Hypothalamus (tissue), 51 donors: ENCODE results near the gene NTSR1.

ENCODE experiments used
- DNase-seq, 51 donors: peaks; one replicate each; lab custom pipeline; 2025; lab: John Stamatoyannopoulos, UW

The NTSR1 gene

DNA sequence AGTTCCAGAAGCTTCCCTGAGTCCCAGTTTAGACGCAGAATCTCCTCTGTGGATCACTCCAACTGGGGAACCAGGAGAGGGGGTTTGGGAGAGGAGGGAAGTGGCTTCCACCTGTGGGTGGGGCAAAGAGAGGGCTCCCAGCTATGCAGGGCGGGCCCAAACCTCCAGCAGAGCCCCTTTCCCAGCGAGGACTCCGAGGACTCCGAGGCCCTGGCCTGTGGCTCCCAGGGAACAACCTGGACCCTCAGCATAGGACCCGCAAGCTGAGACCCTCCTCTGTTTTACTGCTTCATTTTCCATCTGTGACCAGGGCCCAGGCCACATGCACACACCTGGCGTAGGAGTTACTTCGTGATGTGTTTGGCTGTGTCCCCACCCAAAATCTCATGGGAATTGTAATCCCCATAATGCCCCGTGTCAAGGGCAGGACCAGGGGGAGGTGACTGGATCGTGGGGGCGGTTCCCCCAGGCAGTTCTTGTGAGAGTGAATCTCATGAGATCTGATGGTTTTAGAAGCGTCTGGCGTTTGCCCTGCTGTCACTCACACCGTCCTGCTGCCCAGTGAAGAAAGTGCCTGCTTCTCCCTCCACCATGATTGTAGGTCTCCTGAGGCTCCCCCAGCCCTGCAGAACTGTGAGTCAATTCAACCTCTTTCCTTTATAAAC, 27.9 kb downstream of the NTSR1 start:
- no peak for DNase-seq

DNA sequence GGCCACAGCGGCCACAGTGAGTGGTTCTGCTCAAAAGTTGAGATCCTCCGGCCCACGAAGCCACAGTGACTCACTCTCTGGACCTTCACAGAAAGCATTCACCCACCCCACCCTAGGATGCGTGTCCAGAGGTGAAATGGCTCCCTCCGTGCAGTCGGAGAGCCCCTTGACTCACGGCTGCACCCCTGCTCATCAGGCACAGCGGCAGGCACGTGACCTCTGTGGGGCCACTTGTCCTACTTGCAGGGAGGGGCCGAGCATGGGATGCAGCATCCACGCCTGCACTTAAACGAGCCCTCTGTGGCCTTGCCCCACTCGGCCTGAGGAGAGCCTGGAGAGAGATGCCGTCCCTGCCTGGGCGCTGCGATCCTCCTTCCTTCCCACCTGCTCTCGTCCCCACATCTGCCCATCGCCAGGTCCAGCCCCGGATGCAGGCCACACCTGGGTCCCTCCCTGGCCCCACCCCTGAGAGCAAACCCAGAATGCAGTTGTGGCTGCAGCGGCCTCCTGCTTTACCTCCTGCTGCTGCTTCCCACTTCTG, 28.7 kb downstream of the NTSR1 start:
- no peak for DNase-seq

DNA sequence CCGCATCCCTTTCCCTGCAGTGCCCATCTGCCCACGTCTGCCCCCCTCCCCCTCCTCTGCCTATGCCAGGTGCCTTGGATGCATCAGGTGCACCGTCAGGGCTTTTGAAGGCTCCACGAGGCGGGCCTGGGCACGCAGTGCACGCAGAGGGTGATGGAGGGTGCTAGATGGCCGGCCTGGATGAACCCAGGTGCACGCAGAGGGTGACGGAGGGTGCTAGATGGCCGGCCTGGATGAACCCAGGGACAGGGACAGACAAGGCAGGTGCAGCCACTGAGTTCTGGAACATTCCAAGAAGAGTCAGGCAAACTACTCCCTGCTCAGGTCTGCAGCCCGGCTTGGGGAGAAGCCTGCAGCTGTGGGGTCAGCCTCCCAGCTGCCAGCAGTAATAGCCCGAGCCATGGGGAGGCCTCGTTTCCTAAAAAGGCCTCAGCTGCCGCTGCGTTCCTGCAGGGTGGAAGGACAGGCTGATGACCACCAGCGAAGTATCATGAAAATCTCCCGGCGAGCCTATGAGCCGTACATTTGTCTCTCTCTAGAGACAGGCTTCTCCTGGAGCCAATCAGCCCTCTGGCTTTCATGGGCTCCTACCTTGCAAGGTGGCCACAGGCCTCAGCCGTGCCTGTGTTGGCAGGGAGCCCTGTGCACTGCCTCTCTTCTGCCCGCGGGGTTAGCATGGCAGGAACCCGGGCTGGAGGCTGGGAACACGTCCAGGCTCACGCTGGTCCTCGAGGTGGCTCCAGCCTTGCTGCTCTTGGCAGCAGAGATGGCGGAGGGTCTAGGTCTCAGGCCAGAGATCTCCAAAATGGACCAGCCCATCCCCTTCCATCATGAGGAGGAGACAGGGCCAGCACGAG, 29.6 kb downstream of the NTSR1 start:
- DNase-seq, result no peak

DNA sequence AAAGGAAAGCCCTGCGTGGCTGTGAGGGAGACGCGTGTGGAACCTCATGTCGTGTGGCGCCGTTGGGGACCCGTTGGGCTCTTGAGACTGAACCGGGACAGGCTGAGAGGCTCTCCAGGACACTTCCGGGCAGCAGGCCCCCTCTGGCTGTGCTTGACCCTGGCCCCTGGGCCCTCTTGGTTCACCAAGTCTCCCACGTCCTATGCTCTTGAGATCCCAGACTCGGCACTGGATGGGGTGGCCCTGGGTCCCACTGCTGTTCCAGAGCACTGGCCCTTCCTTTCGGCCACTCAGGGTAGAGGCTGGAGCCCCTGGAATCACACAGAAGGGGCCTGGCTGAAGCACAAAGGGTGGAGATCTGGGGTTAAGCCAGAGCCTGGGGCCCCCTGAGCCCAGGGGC, 30.4 kb downstream of the NTSR1 start:
- no peak for DNase-seq

DNA sequence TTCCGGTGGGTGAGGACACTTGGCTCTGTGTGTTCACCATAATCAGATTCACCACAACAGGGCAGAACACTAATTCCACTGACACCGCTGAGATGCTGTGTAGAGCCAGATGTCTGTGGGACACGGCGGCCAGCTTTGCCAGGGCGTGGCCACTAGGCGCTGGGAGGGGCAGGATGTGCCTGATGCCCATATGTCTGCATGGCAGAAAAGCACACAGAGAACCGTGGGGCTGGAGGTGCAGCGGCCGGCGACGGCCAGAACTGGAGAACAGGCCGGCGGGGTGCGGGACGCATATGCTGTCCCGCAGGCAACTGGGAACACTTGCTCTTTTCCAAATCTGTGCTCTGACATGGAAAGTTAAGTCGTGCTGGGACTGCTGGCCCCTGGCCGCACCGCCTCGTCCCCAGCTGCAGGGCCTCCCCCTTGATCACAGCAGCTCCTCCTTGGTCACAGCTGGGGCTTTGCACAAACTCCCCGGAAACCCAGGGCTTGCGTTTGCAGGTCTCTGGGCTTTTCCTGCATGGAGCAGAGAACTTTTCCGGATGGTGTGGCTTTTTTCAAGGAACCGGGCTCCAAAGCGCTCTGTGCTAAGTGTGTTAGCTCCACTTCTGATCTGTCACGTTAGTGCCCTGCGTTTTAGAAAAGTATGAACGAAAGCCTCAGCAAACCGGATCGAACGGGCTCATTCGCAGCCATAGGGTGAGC, 31.1 kb downstream of the NTSR1 start:
- DNase-seq, result no peak

DNA sequence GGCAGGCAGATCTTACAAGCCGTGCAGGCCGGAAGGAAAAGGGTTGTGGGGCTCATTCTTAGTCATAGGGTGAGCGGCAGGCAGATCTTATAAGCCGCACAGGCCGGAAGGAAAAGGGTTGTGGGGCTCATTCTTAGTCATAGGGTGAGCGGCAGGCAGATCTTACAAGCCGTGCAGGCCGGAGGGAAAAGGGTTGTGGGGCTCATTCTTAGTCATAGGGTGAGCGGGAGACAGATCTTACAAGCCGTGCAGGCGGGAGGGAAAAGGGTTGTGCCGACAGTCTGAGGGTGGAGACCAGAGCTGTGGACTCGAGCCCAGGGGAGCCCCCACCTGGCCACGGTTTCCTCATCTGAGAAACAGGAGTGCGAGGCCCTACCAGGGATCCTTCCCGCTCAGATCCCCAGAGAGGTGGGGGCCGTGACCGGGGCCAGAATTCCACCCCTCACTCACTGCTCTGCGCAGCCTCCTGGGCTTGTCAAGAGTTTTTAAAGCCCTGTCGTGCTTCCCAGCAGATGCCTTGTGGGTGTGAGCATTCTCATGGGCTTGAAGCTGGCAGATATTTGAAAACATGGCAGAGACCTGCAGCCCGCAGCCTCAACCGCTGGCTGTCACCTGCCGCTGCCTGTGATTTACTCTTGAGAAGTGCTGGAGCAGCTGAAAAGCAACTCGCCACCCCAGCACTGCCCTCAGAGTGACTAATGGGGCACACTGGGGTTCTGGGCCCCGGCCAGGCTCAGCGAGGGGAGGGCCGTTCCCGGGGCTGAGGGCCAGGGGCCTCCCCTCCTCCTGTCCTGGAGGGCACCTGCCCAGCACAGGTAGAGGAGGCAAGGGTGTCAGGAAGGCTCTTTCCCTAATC, 31.9 kb downstream of the NTSR1 start:
- peak in 1 of 51 donors; percentile 53 for DNase-seq

DNA sequence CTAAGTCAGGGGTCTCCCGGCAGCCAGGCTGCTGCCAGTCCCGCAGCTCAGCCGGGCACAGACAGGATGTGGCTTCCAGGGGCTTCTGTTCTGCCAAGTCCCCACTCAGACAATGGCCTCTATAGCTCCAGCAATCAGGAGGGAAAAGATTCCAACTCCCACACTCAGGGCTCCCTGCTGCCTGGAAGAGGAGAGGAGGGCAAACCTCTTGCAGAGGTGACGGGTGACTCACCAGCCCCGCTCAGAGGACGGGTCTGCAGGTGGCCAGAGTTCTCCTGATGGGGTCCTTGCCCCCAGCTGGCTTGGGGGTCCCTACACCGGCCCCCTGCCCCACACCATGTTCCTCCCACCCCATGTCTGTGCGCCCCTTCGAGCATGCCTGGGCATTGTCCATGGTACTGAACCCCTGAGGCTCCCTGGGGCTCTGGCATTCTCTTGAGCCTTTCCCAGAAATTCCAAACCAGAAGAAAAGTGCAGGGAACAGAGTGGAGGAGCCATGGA, 32.6 kb downstream of the NTSR1 start:
- DNase-seq, result no peak

DNA sequence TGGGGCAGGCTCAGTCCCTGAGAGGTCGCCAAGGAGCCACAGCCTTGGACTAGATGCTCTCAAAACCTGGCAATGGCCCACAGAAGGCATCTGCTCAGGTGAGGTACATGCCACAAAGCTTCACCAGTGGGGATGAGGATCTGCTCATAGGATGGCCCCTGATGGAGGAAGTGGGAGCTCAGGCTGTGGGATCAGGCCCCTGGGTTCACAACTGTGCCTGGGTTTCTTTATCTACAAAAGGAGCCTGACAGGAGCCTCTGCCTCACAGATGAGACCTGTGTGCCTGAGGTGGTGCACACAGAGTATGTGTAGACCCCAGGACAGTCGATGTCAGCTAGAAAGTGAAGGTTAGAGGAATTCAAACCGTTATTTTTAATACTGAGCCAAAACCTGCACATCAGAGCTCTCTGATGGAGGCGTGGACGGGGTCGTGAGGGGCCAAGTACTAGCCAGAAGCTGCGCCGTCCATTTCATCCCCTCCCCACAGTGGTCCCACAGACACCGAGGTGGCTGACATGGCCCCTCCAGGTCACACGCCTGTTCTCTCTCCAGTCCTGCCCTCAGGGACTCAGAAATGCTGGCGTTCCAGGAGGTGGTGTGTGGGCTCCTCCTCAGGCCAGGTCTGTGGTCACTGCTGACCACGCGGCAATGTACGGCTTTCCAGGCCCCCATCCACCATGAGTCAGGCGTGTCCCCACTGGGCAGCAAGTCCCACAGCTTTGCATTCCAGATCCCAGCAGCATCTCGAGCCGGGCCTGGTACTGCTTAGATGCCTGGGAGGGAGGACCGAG, 33.3 kb downstream of the NTSR1 start:
- no peak for DNase-seq

DNA sequence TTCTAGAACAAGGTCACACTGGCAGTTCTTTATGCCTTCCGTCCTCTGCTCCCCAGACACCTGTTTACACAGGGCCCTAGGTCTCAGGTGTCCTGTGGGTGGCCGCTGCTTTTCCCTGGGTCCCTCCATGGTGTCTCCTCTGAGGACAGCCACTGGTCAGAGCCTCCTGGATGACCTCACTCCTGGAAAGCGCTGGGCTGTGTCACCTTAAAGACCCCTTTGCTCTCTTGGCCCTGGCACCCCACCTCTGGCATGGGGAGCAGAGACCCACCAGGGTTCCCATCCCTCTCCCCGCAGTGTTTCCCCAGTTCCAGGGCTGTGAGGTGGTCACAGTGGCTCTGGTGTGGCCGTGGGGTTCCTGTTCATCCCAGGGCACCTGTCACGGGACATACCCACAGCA, 33.9 kb downstream of the NTSR1 start:
- no peak for DNase-seq

DNA sequence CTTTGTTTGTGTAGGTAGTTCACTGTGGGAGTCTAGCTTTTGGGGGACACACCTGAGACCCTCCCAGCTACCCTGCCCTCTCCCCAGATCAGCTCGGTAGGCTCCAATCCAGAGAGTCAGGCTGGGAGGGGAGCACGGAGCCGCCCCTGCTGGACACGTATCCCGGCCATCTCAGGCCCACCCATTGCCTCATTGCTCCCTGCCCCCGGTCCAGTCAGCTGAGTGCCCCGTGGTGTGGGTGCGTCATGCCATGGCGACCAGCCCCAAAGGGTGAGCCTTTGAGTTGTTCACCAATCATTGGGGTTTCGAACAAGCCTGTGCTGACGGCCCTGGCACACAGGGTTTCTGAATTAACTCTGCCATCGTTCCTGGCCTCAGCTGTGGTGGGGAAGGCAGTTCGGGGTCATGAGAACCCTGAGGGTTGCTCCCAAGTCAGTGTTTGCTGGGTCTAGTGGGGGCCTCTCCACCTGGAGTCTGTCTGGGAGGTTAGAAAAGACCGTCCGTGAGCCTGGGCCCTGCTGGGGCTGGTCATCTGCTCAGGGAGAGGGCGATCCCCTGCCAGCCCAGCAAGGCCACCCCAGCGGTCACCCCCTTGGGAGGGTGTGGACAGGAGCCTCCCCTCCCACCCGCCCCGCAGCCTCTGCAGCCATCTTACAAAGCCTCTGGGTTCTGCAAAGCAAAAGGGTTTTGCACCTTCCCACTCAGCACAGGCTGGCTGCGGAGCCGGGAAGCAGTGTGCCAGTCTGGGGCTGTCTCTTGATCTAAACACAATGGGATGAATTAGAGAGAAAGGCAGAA, 34.5 kb downstream of the NTSR1 start:
- no peak for DNase-seq

DNA sequence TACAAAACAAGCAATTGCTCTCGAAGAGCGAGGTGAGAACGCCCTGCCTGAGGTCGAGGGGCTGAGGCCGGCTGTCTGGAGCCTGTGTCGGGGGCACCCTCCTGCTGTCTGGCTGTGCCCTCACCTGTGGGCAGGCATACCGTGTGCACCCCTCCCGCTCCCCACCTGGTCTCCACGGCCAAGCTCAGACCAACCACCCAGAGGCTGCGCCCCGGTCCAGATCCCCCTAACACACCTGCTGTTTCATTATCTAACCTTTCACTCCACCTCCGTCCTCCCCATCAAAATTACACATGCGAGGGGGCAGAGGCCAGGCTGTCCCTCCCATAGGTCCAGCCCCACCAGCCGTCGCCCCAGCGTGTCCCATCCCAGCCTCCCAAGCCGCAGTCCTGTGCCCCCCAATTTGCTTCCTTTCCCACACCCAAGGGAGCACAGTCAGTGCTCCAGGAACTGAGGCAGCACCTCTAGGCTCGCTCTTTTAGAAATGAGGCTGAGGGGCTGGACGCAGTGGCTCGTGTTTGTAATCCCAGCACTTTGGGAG, 35.2 kb downstream of the NTSR1 start:
- DNase-seq, result no peak

DNA sequence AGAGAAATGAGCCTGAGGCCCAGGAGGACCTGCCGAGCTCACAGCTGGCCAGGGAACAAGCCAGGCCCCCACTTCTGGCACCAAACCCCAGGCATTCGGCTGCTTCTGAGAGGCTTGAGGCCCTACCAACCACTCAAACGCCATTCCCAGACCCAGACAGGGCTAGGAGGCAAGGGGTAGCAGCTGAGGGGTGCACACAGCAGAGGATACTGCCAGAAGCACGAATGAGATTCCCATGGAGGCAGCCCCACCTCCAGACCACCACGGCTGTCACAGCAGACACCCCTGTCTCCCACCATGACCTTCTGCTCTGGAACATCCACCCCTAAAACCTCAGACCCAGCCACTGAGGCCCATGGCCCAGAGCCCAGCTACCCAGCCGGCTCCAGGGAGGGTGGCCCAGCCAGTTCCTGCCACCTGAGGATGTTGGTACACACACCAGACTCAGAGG, 36.1 kb downstream of the NTSR1 start:
- DNase-seq, result no peak

DNA sequence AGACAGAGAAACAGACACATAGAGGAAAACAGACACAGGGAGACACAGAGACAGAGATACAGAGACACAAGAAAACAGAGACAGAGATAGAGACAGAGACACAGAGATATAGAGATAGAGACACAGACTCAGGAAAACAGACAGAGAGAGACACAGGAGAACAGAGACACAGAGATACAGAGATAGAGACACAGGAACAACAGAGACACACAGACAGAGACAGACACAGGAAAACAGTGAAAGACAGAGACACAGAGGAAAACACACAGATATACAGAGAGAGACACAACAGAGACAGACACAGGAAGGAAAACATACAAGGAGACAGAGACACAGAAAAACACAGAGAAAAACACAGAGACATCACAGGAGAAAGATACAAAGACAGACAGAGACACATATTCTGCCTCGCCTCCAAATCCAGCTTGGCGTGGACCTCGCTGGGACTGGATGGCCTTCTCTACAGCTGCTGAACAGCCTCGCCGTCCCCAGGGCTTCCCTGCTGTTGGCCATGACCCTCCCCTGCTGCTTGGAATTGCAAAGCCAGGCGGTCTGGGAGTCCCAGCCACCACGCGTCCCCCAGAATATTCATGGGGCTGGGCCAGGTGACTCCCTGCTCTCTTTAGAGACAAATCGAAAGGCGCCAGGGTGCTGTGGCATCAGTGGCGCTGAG, 36.8 kb downstream of the NTSR1 start:
- DNase-seq, result no peak

DNA sequence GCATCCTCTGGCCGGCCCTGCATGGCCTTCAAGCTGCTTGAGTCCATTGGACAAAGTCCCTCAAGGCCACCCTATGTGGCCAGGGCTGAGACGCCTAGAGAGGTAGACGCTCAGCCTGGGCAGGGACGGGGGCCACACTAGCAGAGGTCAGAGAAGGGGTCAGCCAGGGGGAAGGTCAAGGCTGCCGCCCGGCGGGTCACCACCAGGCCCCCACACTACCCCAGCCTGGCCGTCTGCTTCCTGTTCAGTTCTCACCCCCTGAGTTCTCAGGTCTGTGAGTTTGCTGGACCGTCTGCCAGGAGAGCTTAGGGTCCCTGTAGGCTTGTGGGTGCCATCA, 37.3 kb downstream of the NTSR1 start:
- no peak for DNase-seq

DNA sequence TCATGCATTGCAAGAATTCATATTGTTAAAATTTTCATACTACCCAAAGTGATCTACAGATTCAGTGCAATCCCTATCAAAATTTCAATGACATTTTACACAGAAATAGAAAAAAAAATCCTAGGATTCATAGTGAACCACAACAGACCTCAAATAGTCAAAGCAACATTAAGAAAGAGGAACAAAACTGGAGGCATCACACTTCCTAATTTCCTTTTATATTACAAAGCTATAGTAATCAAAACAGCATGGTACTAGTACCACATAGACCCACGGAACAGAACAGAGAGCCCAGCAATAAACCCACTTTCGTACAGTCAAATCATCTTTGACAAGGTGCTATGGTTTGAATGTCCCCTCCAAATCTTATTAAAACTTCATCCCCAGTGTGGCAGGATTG, 39.7 kb downstream of the NTSR1 start:
- DNase-seq, result no peak

DNA sequence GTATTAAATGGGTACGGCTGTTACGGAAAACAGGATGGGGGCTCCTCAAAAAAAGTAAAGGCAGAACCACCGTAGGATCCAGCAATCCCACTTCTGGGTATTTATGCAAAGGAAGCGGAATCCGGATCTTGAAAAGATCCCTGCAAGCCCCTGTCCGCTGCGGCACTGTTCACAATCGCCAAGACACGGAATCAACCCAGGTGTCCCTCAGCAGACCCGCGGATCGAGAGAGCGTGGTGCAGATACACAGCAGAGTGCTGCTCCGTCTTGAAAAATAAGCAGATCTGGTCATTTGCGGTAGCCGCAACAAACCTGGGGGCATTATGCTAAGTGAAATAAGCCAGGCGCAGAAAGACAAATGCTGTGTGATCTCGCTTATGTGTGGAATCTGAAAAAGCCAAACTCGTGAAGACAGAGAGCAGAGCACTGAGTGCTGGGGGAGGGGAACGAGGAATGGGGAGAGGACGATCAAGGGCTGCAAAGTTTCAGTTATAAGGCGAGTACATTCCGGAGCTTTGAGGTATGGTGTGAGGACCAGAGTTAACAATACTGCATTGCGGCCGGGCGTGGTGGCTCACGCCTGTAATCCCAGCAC, 41.3 kb downstream of the NTSR1 start:
- no peak for DNase-seq

DNA sequence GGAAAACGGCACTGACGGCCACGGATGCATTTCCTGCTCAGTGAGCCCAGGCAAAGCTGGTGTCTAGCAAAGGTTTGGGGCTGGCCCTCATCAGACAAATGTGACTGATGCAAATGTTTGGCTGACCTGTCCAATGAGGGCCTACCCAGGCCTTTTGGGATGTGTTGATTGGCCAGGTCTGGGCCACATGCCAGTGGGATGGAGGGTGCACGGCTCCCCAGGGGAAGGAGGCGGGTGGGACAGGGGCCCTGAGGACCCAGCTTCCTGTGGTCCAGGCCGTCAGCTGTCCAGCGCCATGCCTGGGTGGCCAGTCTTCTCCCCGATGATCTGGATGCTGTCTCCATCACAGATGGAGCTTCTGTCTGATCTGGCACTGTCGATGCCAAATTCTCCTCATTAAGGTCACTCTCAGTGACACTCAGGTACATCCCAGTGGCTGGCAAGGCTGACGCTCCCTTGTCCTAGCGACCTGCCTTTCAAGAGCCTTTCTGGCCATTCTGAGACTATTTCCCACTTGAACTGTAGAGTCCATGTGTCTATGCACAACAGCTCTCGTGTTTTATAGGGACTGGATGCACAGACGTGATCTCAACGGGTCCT, 43.0 kb downstream of the NTSR1 start:
- DNase-seq, result no peak
